GM12873 (cell line): ENCODE results near the gene NRXN3.

Experiments
- TF ChIP-seq, protein P1 (sequence below): IDR thresholded peaks from 2 replicates; pipeline ENCODE4 v1.5.1; 2012; ENCODE audit warnings: low read depth, mild to moderate bottlenecking, moderate library complexity, low read length, control low read depth; ENCODE audit not compliant: insufficient read depth; ENCODE audit errors: missing control alignments

NRXN3 gene

DNA sequence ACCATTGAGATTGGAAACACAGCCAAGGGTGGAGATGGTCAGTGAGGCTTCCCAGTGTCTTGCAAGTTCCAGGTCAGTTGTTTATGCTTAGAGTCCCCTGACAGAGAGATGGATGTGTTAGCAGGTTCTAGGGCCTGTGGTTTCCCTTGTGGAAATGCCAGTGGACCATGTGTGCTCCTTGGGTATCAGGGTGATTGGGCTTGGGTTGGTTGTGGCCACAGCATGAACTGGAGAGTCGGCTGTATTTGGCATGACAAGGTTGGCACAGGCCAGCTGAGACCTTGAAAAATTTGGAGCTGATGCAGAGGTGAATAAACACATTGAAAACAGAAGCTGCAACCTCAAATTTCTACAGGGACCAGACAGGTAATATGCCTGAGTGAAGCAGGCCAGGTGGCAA, 1373.2 kb downstream of the NRXN3 start:
- TF ChIP-seq, protein P1, sequence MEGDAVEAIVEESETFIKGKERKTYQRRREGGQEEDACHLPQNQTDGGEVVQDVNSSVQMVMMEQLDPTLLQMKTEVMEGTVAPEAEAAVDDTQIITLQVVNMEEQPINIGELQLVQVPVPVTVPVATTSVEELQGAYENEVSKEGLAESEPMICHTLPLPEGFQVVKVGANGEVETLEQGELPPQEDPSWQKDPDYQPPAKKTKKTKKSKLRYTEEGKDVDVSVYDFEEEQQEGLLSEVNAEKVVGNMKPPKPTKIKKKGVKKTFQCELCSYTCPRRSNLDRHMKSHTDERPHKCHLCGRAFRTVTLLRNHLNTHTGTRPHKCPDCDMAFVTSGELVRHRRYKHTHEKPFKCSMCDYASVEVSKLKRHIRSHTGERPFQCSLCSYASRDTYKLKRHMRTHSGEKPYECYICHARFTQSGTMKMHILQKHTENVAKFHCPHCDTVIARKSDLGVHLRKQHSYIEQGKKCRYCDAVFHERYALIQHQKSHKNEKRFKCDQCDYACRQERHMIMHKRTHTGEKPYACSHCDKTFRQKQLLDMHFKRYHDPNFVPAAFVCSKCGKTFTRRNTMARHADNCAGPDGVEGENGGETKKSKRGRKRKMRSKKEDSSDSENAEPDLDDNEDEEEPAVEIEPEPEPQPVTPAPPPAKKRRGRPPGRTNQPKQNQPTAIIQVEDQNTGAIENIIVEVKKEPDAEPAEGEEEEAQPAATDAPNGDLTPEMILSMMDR: no peak

DNA sequence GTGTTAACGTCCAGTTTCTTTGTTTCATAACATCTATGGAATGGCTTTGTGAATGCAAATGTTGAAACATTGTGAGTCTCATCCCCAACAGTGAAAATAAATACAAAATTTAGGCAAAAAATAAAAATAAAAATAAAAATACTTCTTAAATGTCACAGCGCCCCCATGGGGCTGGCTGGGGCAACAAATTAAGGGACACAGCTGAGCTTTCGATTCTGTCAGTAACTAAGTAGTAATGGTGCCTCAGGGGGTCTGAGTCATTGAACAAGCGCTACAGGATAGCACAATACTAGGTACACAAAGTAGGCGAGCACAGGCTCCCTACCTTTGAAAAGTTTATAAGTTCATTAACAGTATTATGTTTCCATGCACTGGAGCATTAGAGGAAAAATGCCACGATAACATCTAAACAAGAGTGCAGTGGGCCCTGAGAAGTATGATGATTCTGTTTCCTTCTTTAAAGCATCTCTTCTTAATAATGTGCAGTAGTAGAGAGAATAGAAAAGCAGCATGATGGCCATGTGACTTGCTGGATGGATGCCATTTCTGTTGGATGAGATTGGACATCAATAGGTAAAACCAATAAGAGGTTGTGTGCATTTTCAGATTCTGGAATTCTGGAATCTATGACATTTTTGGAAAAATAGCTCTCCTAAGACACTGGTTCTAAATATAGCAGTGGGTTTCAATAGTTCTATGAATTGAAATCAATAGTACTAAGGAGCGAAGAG, 1374.0 kb downstream of the NRXN3 start:
- TF ChIP-seq, protein P1: peak; percentile 25

DNA sequence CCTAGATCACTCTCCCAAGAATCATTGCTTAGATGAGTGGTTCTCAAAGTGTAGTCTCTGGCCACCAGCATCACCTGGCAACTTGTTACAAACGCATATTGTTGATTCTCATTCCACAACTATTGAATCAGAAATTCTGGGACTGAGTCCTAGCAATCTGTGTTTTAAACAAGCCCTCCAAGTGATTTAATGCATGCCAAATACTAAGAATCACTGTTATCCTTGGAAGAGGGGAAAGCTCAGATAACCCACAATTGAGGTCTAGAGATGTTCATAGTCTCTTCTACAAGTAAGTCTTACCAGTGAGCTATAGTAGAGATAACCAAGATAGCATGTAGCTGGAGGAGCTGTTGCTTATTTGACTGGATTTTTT, 1374.5 kb downstream of the NRXN3 start:
- TF ChIP-seq, protein P1: no peak

DNA sequence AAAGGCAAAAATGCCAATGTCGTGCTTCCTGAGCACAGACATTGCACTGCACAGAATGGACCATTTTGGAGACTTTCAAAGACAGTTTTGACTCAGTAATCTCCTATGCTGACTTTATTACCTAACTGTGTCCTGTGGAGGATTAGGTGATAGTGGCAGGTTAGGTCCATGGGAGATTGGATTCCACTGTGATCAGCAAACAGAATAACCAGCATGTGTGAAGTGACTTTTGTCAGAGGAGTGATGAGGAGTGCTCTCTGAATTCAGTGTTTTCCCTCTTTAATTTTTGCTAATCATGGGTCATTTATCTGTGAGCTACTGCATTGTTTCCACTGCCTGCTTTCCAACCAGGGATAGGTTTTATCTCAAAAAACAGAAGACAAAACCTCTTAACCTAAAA, 1378.7 kb downstream of the NRXN3 start:
- TF ChIP-seq, protein P1: no peak

DNA sequence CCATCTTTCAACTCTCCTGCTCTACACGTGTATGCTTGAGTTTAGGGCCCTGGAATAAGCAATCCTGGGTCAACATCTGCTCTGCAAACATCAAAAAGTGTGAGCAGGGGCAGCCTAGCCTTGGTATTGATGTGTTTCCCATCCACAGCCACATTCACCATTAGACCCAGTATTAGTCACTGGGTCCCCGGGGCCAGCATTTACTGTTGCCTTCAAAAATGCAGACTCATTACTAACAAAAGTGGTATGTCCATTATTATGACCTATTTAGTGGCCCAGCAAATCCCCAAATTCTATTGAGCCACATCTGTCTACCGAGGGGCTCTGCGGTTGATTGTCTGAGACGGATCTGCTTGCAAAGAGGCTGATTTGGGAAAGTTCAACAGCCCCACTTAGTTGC, 1379.3 kb downstream of the NRXN3 start:
- TF ChIP-seq, protein P1: no peak

DNA sequence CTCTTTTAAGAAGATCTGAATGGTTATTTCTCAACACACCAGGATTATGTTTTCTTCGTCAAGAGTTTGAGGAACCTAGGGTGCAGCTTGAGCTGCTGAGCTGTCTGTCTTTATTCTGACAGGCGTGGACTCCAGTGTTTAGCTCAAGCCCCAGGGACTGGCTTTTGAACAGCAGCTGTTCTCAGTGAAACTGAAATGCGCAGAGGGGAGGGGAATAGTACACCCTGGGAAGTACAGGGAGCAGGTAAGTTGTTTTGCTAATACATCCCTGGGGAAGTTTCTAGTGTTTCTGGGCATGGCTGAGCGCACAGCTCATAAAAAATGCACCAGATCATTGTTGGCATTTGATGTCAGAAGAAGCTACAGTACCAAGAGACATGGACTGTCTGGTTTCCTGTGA, 1381.3 kb downstream of the NRXN3 start:
- TF ChIP-seq, protein P1: no peak

DNA sequence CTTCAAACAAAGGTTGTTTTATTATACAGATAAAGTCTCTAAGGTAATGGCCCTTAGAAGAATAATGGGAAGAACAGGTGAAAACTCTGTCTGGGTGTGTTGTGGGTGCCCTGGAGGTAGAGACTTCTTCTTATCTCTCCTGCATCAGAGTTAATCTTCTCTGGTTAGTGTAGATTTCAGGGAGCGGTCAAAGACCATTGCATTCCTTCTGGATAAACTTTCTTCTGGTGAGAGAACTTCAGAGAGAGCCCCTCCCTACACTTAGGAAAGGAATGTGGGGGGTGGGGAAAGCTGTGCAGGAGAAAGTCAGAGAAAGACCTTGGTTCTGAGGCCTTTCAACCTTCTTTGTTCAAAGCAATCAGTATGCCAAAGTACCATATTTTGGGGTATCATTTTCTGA, 1382.6 kb downstream of the NRXN3 start:
- TF ChIP-seq, protein P1: no peak

DNA sequence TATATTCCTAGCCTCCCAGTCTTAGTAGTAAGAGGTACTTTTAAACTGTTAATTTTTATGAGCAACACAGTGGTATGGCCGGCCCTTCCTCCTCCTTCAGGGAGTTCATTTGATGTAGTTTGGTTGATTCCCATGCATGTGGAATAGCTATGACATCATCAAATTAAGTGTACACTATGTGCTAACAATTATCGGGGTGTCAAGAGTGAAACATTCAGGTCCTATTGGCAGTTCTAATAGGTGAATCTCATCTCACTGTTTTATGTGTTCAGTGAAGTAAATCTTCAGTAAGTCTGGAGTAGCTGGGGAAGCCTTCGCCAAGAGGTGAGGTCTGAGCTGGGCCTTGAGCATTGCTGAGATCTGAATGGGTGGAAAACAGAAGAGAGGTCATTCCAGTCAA, 1384.6 kb downstream of the NRXN3 start:
- TF ChIP-seq, protein P1: no peak
